Measurements from ENCODE around the gene NDOR1.

Gene NDOR1

DNA sequence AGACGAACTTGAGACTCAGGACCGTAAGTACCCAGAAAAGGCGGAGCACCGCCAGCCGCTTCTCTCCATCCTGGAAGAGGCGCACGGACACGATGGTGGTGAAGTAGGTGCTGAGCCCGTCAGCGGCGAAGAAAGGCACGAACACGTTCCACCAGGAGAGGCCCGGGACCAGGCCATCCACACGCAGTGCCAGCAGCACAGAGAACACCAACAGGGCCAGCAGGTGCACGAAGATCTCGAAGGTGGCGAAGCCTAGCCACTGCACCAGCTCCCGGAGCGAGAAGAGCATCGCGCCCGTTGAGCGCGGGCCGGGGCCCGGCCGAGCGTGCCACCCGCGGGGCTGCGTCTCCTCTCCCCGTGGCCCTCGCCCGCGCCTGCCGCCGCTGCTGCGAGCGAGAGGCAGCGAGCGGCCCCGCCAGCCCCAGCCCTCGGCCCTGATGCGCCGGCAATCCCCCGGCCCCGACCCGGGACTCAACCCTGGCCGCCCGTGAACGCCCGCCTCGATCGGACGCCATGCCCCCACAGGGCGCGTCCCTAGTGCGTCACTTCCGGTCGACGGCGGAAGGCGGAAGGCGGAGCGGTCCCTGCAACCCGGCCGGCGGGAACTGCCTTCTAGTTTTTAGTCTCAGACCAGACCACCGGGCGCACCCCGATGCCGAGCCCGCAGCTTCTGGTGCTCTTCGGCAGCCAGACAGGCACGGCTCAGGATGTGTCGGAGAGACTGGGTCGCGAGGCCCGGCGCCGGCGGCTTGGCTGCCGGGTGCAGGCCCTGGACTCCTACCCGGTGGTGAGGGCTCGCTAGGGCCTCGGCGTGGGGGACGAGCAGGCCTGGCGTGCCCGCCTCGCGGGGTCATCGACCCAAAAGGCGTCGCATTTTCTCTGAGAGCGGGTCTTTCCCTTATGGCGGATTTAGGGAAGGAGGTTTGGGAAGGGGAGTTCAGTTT lies at the start of gene NDOR1, which contains the start of gene TMEM203:
TSS of gene NDOR1 (plus strand) at position 575 of the 944 bp plus-strand sequence. CDS start at position 653, 78 bp downstream.
TSS of gene TMEM203 (minus strand) at position 523 of the 944 bp plus-strand sequence. CDS start at position 289, 234 bp downstream.
- DNase-seq, result peak; percentile 89

DNA sequence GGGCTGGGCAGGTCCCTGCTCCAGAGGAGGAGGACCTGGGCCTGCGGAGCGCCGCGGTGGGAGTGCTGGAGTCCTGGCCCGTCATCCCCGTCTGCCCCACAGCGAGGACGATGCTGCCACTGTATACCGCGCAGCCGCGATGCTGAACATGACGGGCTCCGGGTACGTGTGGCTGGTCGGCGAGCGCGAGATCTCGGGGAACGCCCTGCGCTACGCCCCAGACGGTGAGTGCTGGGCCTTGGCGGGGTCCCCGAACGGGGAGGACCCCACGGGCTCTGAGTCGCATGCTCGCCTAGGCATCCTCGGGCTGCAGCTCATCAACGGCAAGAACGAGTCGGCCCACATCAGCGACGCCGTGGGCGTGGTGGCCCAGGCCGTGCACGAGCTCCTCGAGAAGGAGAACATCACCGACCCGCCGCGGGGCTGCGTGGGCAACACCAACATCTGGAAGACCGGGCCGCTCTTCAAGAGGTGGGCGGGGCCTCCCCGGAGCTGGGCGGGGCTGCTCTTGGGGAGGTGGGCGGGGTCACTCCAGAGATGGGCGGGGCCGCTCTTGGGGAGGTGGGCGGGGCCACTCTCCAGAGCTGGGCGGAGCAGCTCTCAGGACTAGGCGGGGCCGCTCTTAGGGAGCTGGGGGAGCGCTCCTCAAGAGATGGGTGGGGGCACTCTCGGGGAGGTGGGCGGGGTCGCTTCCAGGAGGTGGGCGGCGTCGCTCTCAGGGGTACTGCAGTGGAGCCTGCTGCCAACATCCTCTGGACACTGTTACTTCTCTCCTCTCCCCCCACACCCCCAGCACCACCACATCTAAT lies 48.7 kb upstream of the NDOR1 start:
- DNase-seq, result peak; percentile 47

DNA sequence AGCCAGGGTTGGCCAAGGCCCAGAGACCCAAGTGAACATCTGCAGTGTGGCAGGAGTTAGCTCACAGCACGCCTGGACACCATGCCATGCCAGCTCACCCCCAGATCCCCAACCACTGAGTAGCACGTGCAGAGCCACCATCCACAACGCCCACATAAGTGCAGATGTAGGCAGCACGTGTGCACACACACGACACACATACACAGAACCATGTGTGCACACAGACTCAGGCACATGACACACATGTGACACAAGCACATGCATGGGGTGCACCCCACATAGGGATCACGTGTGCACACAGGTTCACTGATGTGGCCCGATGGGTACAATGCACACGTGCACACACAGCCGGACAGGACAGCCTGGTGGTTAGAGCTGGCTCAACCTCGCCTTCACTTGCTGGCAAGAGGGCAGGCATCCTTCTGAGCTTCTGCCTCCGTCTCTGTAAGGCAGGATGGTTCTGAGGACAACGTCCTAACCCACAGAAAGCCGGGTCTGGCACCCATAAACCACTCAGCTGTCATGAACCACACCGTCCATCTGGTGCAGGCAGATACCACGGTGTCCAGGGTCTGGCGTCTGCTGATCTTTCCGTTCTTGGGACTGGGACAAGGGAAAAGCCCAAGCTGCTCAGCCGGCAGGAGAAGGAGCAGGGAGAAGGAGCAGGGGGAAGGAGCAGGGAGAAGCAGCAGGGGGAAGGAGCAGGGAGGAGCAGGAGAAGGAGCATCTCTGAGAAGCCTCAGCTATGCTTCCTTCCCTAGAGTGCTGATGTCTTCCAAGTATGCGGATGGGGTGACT lies 47.7 kb upstream of the NDOR1 start:
- DNase-seq, result no peak

DNA sequence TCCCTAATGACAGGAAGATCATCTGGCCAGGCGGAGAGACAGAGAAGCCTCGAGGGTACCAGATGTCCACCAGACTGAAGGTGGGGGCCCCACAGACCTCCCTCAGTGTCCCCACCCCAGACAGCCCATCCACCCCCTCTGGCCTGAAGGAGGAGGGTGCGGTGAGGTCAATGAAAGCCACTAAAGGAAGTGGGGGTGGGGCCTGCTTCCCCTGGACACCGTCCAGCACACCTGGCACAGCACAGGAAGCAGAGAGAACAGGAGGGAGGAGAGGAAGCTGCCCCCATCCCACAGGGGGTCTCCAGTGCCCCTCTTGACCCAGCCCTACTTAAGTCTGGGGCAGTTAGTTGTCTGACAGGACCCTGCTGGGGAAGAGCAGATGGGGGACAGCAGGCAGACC lies 46.9 kb upstream of the NDOR1 start:
- DNase-seq, result no peak

DNA sequence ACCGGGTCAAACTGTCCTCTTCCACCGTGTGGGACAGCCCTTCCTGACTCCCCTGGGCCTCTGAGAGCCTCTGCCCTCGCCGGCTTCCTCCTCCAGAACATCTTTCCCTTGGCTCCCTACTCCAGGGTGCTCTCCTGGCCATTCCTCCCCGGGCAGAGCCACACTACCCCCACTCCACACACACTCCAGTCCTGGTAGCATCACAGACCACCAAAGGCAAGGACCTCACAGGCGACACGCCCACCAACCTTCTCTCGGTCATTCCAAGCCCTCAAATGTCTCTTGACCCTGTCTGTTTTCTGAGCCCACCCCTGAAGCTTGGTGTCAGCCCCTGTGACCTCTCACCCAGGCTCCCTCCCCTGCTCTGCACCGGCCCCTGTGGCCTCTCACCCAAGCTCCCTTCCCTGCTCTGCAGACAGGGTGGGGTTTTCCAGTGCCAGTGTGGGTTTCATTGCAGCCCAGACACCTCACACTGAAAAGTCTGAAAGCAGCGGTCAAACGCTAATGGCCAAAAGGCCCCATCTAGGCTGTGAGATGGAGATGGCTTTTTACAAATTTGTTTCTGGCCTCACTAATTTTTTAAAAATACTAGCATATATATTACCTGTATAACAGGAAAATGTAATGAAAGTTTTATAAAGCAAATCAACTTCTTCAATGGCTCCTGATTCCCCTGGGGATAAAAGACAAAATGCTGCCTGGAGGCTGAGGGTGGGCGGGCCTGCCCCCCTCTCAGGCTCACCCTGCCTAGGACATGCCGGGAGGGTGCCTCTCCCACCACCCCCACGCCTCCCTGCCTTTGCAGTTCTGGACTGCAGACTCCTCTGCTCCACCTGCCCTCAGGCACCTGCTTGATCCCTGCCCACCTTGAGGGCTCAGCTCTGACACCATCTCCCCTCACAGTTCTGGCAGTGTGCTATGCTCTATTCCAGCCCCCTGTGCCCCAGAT lies 46.1 kb upstream of the NDOR1 start:
- no peak for DNase-seq

DNA sequence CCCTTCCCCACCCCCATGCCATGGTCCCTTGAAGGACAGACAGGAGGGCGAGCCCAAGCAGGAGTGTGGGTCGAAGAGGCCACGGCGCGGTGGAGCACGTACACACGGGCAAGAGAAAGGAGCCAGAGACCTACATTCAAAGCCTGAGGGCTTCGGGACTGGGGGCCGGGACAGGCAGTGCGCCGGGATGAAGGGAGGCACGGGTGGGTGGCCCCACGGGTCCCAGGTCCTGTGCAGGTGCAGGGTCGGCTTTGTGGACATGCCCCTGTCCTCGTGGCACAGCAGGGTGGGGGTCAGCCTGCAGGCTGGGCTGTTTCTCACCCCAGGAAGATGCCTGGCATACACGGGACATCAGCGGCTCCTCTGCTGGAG lies 45.5 kb upstream of the NDOR1 start:
- no peak for DNase-seq

DNA sequence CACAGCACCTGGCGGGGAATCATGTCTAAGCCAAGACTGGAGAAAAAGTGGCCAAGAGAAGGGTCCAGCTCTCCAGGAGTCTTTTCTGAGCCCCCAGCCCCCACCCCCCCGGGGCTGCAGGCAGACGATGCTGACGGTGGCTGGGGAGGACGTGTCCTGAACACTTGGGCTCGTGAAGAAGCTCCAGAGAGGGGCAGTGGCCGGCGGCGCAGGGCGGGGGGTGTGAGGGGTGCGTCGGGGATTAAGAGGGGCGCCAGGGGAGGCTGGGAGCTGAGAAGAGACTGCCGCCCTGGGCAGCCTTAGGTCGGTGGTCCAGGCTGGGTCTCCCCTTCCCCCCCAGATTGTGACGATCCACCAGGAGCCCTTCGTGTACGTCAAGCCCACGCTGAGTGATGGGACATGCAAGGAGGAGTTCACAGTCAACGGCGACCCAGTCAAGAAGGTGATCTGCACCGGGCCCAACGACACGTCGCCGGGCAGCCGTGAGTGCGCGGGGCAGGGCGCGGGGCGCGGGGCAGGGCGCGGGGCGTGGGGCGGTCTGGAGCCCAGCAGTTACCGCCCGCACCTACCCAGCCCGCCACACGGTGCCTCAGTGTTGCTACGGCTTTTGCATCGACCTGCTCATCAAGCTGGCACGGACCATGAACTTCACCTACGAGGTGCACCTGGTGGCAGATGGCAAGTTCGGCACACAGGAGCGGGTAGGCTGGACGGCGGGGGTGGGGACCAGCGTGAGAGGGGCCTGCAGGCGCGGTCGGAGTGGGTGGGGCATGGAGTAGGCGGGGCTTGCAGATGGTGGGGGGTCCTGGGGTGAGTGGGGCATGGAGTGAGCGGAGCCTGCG lies 44.6 kb upstream of the NDOR1 start:
- no peak for DNase-seq

DNA sequence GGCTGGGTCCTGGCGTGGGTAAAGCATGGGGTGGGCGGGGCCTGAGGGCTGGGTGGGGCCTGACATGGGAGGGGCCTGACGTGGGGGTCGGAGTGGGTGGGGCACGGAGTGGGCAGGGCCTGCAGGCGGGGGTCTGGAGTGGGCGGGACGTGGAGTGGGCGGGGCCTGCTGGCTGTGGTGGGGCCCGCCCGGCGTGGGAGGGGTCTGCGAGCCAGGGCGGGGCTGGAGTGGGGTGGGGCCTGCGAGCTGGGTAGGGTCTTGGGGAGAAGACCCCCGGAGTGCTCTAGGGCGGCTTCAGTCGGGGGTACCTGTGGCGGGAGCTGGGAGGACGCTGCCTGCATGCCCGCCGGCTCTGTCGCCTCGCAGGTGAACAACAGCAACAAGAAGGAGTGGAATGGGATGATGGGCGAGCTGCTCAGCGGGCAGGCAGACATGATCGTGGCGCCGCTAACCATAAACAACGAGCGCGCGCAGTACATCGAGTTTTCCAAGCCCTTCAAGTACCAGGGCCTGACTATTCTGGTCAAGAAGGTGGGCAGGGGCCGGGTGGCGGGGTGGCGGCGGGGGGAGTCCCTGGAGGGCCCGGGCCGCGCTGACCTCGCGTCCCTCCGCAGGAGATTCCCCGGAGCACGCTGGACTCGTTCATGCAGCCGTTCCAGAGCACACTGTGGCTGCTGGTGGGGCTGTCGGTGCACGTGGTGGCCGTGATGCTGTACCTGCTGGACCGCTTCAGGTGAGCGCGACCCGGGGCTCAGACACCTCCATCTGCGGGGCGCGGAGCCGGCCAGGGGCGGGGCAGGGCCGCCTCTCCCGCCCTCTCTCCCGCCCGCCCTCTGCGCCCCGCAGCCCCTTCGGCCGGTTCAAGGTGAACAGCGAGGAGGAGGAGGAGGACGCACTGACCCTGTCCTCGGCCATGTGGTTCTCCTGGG lies 43.7 kb upstream of the NDOR1 start:
- no peak for DNase-seq

DNA sequence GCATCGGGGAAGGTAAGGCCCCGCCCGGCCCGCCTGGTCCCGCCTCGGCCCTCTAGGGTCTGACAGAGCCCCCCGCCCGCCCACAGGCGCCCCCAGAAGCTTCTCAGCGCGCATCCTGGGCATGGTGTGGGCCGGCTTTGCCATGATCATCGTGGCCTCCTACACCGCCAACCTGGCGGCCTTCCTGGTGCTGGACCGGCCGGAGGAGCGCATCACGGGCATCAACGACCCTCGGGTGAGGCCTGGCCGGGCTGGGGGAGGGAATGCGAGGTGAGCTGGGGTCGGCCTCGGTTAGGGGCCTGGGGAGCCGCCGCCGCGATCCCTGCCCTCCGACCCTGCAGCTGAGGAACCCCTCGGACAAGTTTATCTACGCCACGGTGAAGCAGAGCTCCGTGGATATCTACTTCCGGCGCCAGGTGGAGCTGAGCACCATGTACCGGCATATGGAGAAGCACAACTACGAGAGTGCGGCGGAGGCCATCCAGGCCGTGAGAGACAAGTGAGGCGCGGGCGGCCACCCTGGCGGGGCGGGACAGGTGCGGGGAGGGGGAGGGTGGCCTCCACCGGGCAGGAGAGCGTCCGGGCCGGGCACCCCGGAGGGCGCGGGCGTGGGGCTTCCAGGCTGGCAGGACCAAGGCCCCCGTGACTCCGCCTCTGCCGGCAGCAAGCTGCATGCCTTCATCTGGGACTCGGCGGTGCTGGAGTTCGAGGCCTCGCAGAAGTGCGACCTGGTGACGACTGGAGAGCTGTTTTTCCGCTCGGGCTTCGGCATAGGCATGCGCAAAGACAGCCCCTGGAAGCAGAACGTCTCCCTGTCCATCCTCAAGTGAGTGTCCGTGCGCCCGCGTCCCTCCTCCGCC lies 42.8 kb upstream of the NDOR1 start:
- DNase-seq, result no peak

DNA sequence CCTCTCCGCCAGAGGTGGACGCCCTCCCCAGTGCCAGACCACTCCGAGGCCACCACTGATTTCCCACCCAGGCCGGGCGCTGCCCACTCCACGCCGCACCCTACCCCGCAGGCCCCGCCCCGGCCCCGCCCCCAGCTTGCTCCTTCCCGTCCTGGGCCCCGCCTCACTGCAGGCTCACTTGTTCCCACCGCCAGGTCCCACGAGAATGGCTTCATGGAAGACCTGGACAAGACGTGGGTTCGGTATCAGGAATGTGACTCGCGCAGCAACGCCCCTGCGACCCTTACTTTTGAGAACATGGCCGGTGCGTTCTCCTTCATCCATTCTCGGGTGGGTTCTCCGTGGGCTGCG lies 42.2 kb upstream of the NDOR1 start:
- no peak for DNase-seq

DNA sequence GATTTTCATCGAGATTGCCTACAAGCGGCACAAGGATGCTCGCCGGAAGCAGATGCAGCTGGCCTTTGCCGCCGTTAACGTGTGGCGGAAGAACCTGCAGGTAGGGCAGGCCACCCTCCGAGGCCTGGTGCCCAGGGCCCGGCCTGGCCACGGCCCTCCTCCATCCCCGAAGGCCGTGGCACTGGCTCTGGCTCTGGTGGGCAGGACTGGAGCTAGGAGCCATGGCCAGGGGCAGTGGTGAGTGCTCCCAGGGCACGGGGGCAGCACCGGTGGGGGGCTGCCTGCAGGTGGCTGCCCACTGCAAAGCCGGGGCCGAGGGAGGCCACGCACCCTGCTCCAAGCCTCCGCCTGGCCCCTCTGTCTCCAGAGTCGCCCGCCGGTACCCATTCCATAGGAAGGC lies 41.7 kb upstream of the NDOR1 start:
- DNase-seq, result no peak

DNA sequence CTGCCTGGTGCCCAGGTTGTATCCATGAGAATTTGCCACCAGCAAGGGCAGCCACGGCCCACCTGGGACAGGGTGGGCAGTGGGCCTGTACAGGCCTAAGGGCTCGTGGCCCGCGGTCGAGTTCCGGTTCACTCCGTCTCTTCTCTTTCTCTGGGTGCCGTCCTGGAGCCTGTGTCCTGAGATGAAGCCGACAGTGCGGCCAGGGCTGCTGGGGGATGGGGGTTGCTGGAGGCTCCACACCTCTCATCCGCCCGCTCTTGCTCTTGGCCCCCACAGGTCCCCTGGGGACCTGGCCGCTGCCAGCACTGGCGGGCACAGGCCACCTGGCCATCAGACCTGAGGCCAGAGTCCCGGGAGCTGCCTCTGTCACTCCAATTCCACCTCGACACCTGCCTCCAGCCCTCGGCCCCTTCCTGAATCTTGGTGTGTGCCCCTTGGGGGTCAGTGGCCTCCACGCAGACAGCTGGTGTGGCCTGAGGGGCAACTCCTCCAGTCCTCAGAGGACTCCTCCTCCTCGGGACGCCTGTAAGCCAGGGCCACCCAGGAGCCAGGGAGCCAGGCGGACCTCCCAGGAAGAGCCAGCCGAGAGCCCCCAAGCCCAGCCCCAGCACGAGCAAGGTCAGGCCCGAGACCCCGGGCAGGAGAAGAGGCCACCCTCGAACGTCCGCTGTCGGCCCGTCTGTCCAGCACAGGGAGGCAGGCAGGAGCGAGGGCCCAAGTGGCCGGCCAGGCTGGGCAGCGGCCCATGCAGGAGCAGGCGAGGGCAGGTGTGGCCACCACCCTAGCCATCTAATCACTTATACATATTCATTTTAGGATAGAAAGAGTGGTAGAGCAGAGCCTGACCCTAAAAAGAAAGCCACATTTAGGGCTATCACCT lies 40.9 kb upstream of the NDOR1 start:
- DNase-seq, result no peak

DNA sequence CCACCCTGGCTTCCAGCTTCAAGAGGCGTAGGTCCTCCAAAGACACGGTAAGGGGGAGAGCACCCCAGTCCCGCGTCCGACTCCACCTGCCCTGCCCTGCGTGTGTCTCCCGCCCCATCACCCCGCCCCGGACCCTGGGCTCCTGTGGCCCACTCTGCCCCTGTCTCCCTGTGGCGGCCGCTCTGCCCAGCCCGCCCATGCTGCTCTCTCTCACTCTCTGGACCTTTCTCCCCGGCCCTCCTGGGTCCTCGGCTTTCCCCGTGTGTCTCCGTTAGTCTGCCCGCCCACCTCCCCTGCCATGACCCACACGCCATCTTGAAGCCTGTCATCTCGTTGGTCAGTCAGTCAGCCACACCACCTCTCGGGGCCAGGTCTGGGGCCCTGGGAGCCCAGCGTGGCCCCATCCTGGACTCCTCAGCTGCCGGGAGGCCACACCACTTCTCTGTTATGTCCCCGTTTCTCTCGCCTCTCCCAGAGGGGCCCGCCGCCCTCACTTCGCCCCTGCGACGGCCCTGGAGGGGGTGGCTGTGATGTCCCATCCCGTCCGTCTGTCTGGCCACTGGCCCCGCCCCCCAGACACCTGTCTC lies 40.2 kb upstream of the NDOR1 start:
- no peak for DNase-seq

DNA sequence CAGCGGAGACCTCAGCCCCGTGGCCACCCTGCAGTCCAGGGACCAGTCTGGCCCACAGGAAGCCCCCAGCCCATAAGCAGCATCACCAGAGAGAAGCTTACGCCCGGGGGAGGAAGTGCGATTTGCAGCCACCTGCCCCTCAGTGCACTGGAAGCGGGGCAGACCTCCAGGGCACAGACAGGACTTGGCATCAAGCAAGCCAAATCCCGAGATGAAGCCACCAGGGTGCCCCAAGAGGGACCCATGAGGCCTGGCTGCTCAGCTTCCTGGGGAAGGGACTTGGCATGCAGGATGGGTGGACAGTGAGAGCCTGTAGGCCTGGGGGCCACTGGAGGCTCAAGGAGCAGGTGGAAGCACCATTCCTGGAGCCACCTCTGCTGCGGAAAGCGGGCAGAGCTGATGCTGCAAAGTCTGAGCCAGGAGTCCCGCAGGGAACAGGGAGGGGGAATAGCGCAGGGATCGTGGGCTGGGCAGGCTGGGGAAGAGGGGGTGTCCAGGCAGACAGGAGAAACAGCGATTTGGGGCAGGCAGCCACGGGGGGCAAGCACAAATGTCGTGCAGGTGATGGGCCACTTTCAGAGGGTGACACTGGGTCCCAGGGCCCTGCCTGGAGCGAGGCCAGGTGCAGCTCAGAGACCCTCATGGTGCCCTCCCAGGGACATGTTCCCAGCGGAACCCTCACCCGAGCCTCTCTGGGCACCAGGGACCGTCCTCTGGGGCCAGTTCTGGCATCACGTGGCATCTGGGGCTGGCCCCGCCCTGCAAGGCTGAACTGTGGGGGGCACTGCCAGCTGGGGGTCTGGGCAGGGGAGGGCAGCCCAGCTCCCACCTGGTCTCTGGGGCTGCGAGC lies 38.9 kb upstream of the NDOR1 start:
- no peak for DNase-seq

DNA sequence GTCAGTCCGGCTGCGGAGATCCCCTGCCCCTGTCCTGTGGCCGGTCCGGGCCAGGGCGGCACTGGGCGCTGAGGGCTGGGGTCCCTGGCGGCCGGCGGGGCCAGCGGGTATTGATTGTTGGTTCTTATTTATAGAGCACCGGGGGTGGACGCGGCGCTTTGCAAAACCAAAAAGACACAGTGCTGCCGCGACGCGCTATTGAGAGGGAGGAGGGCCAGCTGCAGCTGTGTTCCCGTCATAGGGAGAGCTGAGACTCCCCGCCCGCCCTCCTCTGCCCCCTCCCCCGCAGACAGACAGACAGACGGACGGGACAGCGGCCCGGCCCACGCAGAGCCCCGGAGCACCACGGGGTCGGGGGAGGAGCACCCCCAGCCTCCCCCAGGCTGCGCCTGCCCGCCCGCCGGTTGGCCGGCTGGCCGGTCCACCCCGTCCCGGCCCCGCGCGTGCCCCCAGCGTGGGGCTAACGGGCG lies 38.2 kb upstream of the NDOR1 start:
- DNase-seq, result no peak
